CD8-positive, alpha-beta memory T cell (primary cell): ENCODE data around the gene PLA1A. TPM values are rescaled to one million over a fixed set of nuclear protein-coding genes. Genes with fewer than 3 reads are reported as not detected.

Experiments used
- CTCF ChIA-PET: fragments of 350-600 bp; sonication (Branson Sonifier 250); formaldehyde crosslinking; loops from one replicate; lab custom pipeline; 2021; ENCODE audit warnings: antibody characterized with exemption; lab: Charles Lee
- POLR2A ChIA-PET: fragments of 350-600 bp; sonication (Branson Sonifier 250); formaldehyde crosslinking; loops from one replicate; lab custom pipeline; 2021; ENCODE audit warnings: antibody characterized with exemption; lab: Charles Lee
- DNase-seq, 5 donors: peaks; one replicate each; pipeline versions ENCODE4 v3.0.0 to v3.0.0-alpha.2; 2020 to 2022; ENCODE audit warnings: mixed read lengths in 1 of 5
- H3K27ac ChIP-seq: one replicate; pipeline ENCODE4 v1.7.0; 2013; ENCODE audit warnings: low read depth, mild to moderate bottlenecking, low read length, moderate library complexity
- H3K27me3 ChIP-seq: 2 replicates; pipeline ENCODE4 v1.7.0; 2013; ENCODE audit warnings: low read length, mild to moderate bottlenecking; ENCODE audit not compliant: insufficient read depth, poor library complexity, severe bottlenecking
- H3K36me3 ChIP-seq: 2 replicates; pipeline ENCODE4 v1.7.0; 2013; ENCODE audit warnings: mild to moderate bottlenecking, low read length, moderate library complexity; ENCODE audit not compliant: insufficient read depth
- H3K4me1 ChIP-seq: 2 replicates; pipeline ENCODE4 v1.7.0; 2013; ENCODE audit warnings: mild to moderate bottlenecking, low read length, moderate library complexity; ENCODE audit not compliant: insufficient read depth
- H3K4me3 ChIP-seq: 2 replicates; pipeline ENCODE4 v1.7.0; 2013; ENCODE audit warnings: mild to moderate bottlenecking, low read length
- H3K9me3 ChIP-seq: 2 replicates; pipeline ENCODE4 v1.7.0; 2013; ENCODE audit warnings: mild to moderate bottlenecking, low read length
- H3K27ac Mint-ChIP-seq, 8 donors: one replicate each; pipeline ENCODE4 v1.8.0; 2020 to 2021; ENCODE audit warnings: mixed read lengths in 8 of 8, mild to moderate bottlenecking in 6 of 8, inconsistent platforms in 3 of 8, moderate library complexity in 3 of 8
- H3K27me3 Mint-ChIP-seq, 2 donors: one replicate each; pipeline ENCODE4 v1.8.0; 2020 to 2021; ENCODE audit warnings: mixed read lengths in 2 of 2, mild to moderate bottlenecking in 1 of 2, moderate library complexity in 1 of 2
- H3K36me3 Mint-ChIP-seq, 3 donors: one replicate each; pipeline ENCODE4 v1.8.0; 2020 to 2021; ENCODE audit warnings: mixed read lengths in 3 of 3, inconsistent platforms in 1 of 3, mild to moderate bottlenecking in 1 of 3
- H3K4me1 Mint-ChIP-seq, 3 donors: one replicate each; pipeline ENCODE4 v1.8.0; 2020 to 2021; ENCODE audit warnings: mixed read lengths in 3 of 3, inconsistent platforms in 1 of 3, mild to moderate bottlenecking in 1 of 3
- H3K4me3 Mint-ChIP-seq, 7 donors: one replicate each; pipeline ENCODE4 v1.8.0; 2020 to 2021; ENCODE audit warnings: mixed read lengths in 7 of 7, mild to moderate bottlenecking in 6 of 7, moderate library complexity in 4 of 7, inconsistent platforms in 2 of 7
- H3K9me3 Mint-ChIP-seq, 5 donors: one replicate each; pipeline ENCODE4 v1.8.0; 2020 to 2022; ENCODE audit warnings: mixed read lengths in 5 of 5, mild to moderate bottlenecking in 3 of 5, moderate library complexity in 2 of 5, inconsistent platforms in 1 of 5
- polyA plus RNA-seq: library from polyadenylated mRNA; unstranded; fragments of 300-500 nt; fragmentation: Illumina TruSeq; gene quantifications from one replicate; pipeline ENCODE4 v1.2.3, GENCODE V29; 2021
- total RNA-seq, 2 experiments: library from RNA; stranded (reverse); gene quantifications; one replicate each; pipeline ENCODE4 v1.2.3, GENCODE V29; 2021

PLA1A gene
- total and polyA plus RNA-seq, 3 experiments from 2014 or later = 0.16 TPM; not detected in 2

- Mint-ChIP-seq H3K4me3 (no peak overlapping the region), H3K4me1 (no peaks in the 10 kb centered on the region), H3K27ac (no peak overlapping the region), H3K27me3 (peaks cover 0 to 1% of the 10 kb centered on the region in 2 donors), H3K9me3 (no peaks in the 10 kb centered on the region), H3K36me3 (peaks cover 8 to 20% (median 13%) of the 10 kb centered on the region in 3 donors)
- H3K27ac ChIP-seq = no peak overlapping the region
- no peaks in the 10 kb centered on the region for H3K9me3 ChIP-seq
- H3K4me3 ChIP-seq = no peak overlapping the region
- ChIA-PET CTCF (no interaction called here), POLR2A (no interaction called here)
- no peaks in the 10 kb centered on the region for H3K27me3 ChIP-seq
- DNase-seq = no peak
- no peaks in the 10 kb centered on the region for H3K4me1 ChIP-seq
- H3K36me3 ChIP-seq = no peaks in the 10 kb centered on the region
These were observed 62.1 kb downstream of the PLA1A start for GRCh38 chr3:119659606-119660291.

- no peak for DNase-seq
- Histone ChIP-seq H3K4me3 (no peak within 1 kb of the TSS), H3K27ac (no peak within 1 kb of the TSS), H3K4me1 (no peaks in the 10 kb centered on the region), H3K36me3 (no peaks in the 10 kb centered on the region), H3K27me3 (no peaks in the 10 kb centered on the region), H3K9me3 (no peaks in the 10 kb centered on the region)
- Mint-ChIP-seq H3K36me3 (peaks cover 8 to 20% (median 13%) of the 10 kb centered on the region in 3 donors), H3K27me3 (peaks cover 0 to 1% of the 10 kb centered on the region in 2 donors), H3K4me1 (no peaks in the 10 kb centered on the region), H3K4me3 (no peak within 1 kb of the TSS), H3K27ac (peak within 1 kb of the TSS in 2 of 8 donors; percentile 27 to 84), H3K9me3 (no peaks in the 10 kb centered on the region)
- CTCF ChIA-PET = no interaction called here
- POLR2A ChIA-PET = no interaction called here
These were observed 63.1 kb downstream of the PLA1A start, which contains the start of gene POPDC2 for GRCh38 chr3:119660474-119661440. Gene POPDC2 (minus strand): TSS chr3:119660589. CDS start chr3:119660423, 166 bp downstream.

GRCh38 chr3:119662604-119663373 lies 65.1 kb downstream of the PLA1A start:
- Mint-ChIP-seq H3K27me3 (peaks cover 0 to 1% of the 10 kb centered on the region in 2 donors), H3K36me3 (peaks cover 0 to 25% (median 5%) of the 10 kb centered on the region in 3 donors), H3K4me1 (peaks cover 0 to 2% (median 0%) of the 10 kb centered on the region in 3 donors), H3K4me3 (no peak overlapping the region), H3K27ac (peak overlapping the region in 5 of 8 donors; percentile 29 to 82 (median 61)), H3K9me3 (no peaks in the 10 kb centered on the region)
- POLR2A ChIA-PET = no interaction called here
- no peak overlapping the region for H3K4me3 ChIP-seq
- H3K4me1 ChIP-seq = no peaks in the 10 kb centered on the region
- H3K27me3 ChIP-seq = no peaks in the 10 kb centered on the region
- no peak overlapping the region for H3K27ac ChIP-seq
- no peak for DNase-seq
- H3K36me3 ChIP-seq = no peaks in the 10 kb centered on the region
- H3K9me3 ChIP-seq = no peaks in the 10 kb centered on the region
- CTCF ChIA-PET = no interaction called here

GRCh38 chr3:119663885-119664284 lies 66.2 kb downstream of the PLA1A start:
- no peak overlapping the region for H3K4me3 ChIP-seq
- Mint-ChIP-seq H3K9me3 (no peaks in the 10 kb centered on the region), H3K4me3 (no peak overlapping the region), H3K27me3 (peaks cover 0 to 1% of the 10 kb centered on the region in 2 donors), H3K27ac (peak overlapping the region in 4 of 8 donors; percentile 5 to 83 (median 58)), H3K4me1 (peaks cover 0 to 2% (median 0%) of the 10 kb centered on the region in 3 donors), H3K36me3 (peaks cover 0 to 27% (median 5%) of the 10 kb centered on the region in 3 donors)
- H3K36me3 ChIP-seq = peaks cover 4% of the 10 kb centered on the region
- no peak for DNase-seq
- no peaks in the 10 kb centered on the region for H3K9me3 ChIP-seq
- no peaks in the 10 kb centered on the region for H3K4me1 ChIP-seq
- POLR2A ChIA-PET = no interaction called here
- H3K27ac ChIP-seq = no peak overlapping the region
- H3K27me3 ChIP-seq = no peaks in the 10 kb centered on the region
- CTCF ChIA-PET = no interaction called here

GRCh38 chr3:119664370-119664769 lies 66.7 kb downstream of the PLA1A start:
- CTCF ChIA-PET = no interaction called here
- H3K36me3 ChIP-seq = peaks cover 4% of the 10 kb centered on the region

GRCh38 chr3:119664850-119665379 lies 67.2 kb downstream of the PLA1A start:
- no peaks in the 10 kb centered on the region for H3K9me3 ChIP-seq
- H3K27ac ChIP-seq = no peak overlapping the region
- peaks cover 4% of the 10 kb centered on the region for H3K36me3 ChIP-seq
- Mint-ChIP-seq H3K4me1 (peaks cover 0 to 2% (median 2%) of the 10 kb centered on the region in 3 donors), H3K27ac (peak overlapping the region in 4 of 8 donors; percentile 50 to 60 (median 51)), H3K4me3 (no peak overlapping the region), H3K9me3 (no peaks in the 10 kb centered on the region), H3K36me3 (peaks cover 0 to 30% (median 3%) of the 10 kb centered on the region in 3 donors), H3K27me3 (peaks cover 0 to 1% of the 10 kb centered on the region in 2 donors)
- CTCF ChIA-PET = no interaction called here
- no peak overlapping the region for H3K4me3 ChIP-seq
- no peak for DNase-seq
- H3K4me1 ChIP-seq = no peaks in the 10 kb centered on the region
- no peaks in the 10 kb centered on the region for H3K27me3 ChIP-seq
- POLR2A ChIA-PET = no interaction called here

More at GRCh38 chr3:119664370-119664769, 66.7 kb downstream of the PLA1A start:
- Histone ChIP-seq H3K9me3 (no peaks in the 10 kb centered on the region), H3K27me3 (no peaks in the 10 kb centered on the region), H3K27ac (no peak overlapping the region), H3K4me1 (no peaks in the 10 kb centered on the region), H3K4me3 (no peak overlapping the region)
- peak overlapping the region in 1 of 8 donors; percentile 62 for H3K27ac Mint-ChIP-seq
- H3K36me3 Mint-ChIP-seq = peaks cover under 1 to 30% (median 4%) of the 10 kb centered on the region in 3 donors
- POLR2A ChIA-PET = no interaction called here
- peaks cover 0 to 1% of the 10 kb centered on the region in 2 donors for H3K27me3 Mint-ChIP-seq
- H3K4me3 Mint-ChIP-seq = no peak overlapping the region
- H3K4me1 Mint-ChIP-seq = peaks cover 0 to 2% (median 0%) of the 10 kb centered on the region in 3 donors
- no peaks in the 10 kb centered on the region for H3K9me3 Mint-ChIP-seq
- no peak for DNase-seq

GRCh38 chr3:119665954-119666559 lies 68.4 kb downstream of the PLA1A start:
- Mint-ChIP-seq H3K9me3 (no peaks in the 10 kb centered on the region), H3K4me3 (no peak overlapping the region), H3K27me3 (no peaks in the 10 kb centered on the region), H3K4me1 (peaks cover 5 to 12% (median 6%) of the 10 kb centered on the region in 3 donors), H3K27ac (peak overlapping the region in 3 of 8 donors; percentile 22 to 43 (median 29)), H3K36me3 (peaks cover 0 to 41% (median 4%) of the 10 kb centered on the region in 3 donors)
- no peaks in the 10 kb centered on the region for H3K27me3 ChIP-seq
- ChIA-PET CTCF (no interaction called here), POLR2A (no interaction called here)
- H3K9me3 ChIP-seq = no peaks in the 10 kb centered on the region
- H3K4me3 ChIP-seq = no peak overlapping the region
- H3K27ac ChIP-seq = no peak overlapping the region
- no peaks in the 10 kb centered on the region for H3K4me1 ChIP-seq
- peaks cover 7% of the 10 kb centered on the region for H3K36me3 ChIP-seq
- no peak for DNase-seq
